Measurements from ENCODE around the gene DIO3.

DIO3 gene

DNA sequence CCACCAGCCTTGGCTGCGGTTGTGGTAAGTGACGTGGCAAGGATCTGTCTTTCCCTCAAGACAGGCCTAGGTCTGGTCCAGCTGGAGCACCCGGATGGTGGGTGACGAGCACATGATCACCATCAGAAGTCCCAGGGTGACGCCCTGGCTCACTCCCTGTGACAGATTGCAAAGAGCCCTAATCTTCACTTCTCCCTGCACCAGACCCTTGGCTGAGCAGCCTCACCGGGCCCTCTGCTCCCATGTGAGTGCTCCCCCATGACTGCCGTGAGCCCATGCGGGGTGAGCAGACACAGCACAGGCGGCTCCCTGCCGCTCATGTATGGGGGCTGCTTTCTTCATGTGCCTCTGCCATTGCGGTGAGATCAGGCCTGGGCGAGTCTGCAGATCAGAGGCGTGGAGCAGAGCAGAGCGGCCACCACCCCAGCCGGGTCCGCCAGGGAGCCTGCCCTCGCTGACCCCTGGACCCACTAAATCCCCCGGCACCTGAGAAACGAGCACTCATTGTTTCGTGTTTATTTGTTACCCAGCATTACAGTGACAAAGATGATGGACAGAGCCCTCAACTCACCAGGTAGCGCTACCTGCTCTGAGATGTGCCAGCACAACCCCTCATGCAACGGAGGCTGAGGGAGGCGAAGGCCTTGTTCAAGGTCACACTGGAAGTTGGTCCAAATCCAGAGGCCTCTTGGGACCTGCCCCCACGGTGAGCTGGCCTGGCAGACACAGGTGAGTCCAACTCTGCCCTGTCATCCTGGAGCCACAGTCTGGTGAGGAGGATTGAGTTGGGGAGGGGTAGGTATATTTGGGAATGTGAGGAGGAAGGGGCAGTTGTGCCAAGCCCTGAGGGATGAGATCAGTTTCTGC, 9.3 kb upstream of the DIO3 start:
- Histone ChIP-seq H3K27ac (ENCODE audit: low read depth, low read length) (no peak overlapping the region), H3K9me3 (ENCODE audit: control insufficient read depth, insufficient read depth, low read length) (no peaks in the 10 kb centered on the region), H3K79me2 (ENCODE audit: control insufficient read depth, low read length) (no peaks in the 10 kb centered on the region), H3K4me2 (ENCODE audit: low read length) (no peak overlapping the region), H4K20me1 (ENCODE audit: control insufficient read depth, insufficient read depth, low read depth, low read length) (no peaks in the 10 kb centered on the region), H3K36me3 (ENCODE audit: control insufficient read depth, low read length) (no peaks in the 10 kb centered on the region), H3K27me3 (ENCODE audit: control insufficient read depth, low read length) (no peaks in the 10 kb centered on the region), H3F3A (ENCODE audit: control insufficient read depth, insufficient read depth) (no peaks in the 10 kb centered on the region), H3K9me2 (replicated peaks; ENCODE audit: control insufficient read depth, low read length) (no peaks in the 10 kb centered on the region), H3K4me1 (ENCODE audit: control insufficient read depth, low read length) (no peaks in the 10 kb centered on the region), H3K4me3 (ENCODE audit: low read length) (no peak overlapping the region)
- TF ChIP-seq, protein P1, sequence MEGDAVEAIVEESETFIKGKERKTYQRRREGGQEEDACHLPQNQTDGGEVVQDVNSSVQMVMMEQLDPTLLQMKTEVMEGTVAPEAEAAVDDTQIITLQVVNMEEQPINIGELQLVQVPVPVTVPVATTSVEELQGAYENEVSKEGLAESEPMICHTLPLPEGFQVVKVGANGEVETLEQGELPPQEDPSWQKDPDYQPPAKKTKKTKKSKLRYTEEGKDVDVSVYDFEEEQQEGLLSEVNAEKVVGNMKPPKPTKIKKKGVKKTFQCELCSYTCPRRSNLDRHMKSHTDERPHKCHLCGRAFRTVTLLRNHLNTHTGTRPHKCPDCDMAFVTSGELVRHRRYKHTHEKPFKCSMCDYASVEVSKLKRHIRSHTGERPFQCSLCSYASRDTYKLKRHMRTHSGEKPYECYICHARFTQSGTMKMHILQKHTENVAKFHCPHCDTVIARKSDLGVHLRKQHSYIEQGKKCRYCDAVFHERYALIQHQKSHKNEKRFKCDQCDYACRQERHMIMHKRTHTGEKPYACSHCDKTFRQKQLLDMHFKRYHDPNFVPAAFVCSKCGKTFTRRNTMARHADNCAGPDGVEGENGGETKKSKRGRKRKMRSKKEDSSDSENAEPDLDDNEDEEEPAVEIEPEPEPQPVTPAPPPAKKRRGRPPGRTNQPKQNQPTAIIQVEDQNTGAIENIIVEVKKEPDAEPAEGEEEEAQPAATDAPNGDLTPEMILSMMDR (IDR thresholded peaks at IDR 0.05; ENCODE audit: low read depth, low read length, poor library complexity, severe bottlenecking): no peak
- TF ChIP-seq EZH2phosphoT487 (IDR thresholded peaks at IDR 0.05; ENCODE audit: borderline replicate concordance, low read length): no peak

DNA sequence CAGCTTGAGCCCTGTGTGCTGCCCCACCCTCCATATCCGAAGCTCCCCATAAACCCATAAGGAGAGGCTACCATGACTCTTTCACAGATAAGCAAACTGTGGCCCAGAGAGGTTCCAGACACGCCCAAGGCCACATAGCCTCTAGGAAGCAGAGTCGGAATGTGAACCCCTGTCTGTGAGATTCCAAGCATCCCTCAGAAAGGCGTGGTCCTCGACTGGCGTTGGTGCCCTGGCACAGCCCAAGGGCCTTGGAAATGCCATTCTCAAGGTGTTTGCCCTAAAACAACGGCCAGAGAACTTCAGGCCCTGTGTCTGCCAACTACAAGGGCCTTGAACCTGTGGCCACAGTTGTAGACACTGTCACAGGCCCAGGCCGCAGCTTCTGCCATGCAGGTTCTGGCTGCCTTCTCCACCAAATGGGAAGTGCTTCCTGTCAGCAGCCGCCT, 8.5 kb upstream of the DIO3 start:
- TF ChIP-seq, protein P1 (IDR thresholded peaks at IDR 0.05; ENCODE audit: low read depth, low read length, poor library complexity, severe bottlenecking): no peak
- TF ChIP-seq EZH2phosphoT487 (IDR thresholded peaks at IDR 0.05; ENCODE audit: borderline replicate concordance, low read length): no peak
- Histone ChIP-seq H3K4me1 (ENCODE audit: control insufficient read depth, low read length) (no peaks in the 10 kb centered on the region), H3K36me3 (ENCODE audit: control insufficient read depth, low read length) (no peaks in the 10 kb centered on the region), H3K27me3 (ENCODE audit: control insufficient read depth, low read length) (no peaks in the 10 kb centered on the region), H3K9me3 (ENCODE audit: control insufficient read depth, insufficient read depth, low read length) (no peaks in the 10 kb centered on the region), H3K27ac (ENCODE audit: low read depth, low read length) (no peak overlapping the region), H3K9me2 (replicated peaks; ENCODE audit: control insufficient read depth, low read length) (no peaks in the 10 kb centered on the region), H3K79me2 (ENCODE audit: control insufficient read depth, low read length) (no peaks in the 10 kb centered on the region), H4K20me1 (ENCODE audit: control insufficient read depth, insufficient read depth, low read depth, low read length) (no peaks in the 10 kb centered on the region), H3F3A (ENCODE audit: control insufficient read depth, insufficient read depth) (no peaks in the 10 kb centered on the region), H3K4me2 (ENCODE audit: low read length) (no peak overlapping the region), H3K4me3 (ENCODE audit: low read length) (no peak overlapping the region)

DNA sequence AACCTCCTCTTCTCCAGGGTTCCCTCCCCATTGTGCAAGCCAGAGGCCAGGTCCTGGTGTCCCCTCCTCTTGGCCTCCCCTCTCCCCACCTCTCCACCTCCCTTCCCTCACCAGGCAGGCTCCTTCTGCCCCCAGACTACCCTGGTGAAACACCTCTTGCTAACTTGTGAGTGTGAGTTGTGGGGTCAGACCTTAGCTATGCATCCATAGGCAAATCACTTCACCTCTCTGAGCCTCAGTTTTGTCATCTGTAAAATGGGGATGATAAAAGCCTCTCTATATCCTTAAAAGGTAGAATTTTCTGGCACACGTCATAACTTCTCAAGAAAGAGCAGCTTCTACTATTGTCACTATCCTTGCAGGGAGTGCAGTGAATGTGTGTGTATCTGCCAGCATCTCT, 7.9 kb upstream of the DIO3 start:
- Histone ChIP-seq H4K20me1 (ENCODE audit: control insufficient read depth, insufficient read depth, low read depth, low read length) (no peaks in the 10 kb centered on the region), H3K9me2 (replicated peaks; ENCODE audit: control insufficient read depth, low read length) (no peaks in the 10 kb centered on the region), H3K79me2 (ENCODE audit: control insufficient read depth, low read length) (no peaks in the 10 kb centered on the region), H3K4me1 (ENCODE audit: control insufficient read depth, low read length) (no peaks in the 10 kb centered on the region), H3F3A (ENCODE audit: control insufficient read depth, insufficient read depth) (no peaks in the 10 kb centered on the region), H3K9me3 (ENCODE audit: control insufficient read depth, insufficient read depth, low read length) (no peaks in the 10 kb centered on the region), H3K27me3 (ENCODE audit: control insufficient read depth, low read length) (no peaks in the 10 kb centered on the region), H3K27ac (ENCODE audit: low read depth, low read length) (no peak overlapping the region), H3K4me3 (ENCODE audit: low read length) (no peak overlapping the region), H3K4me2 (ENCODE audit: low read length) (no peak overlapping the region), H3K36me3 (ENCODE audit: control insufficient read depth, low read length) (no peaks in the 10 kb centered on the region)
- no peak for TF ChIP-seq EZH2phosphoT487 (IDR thresholded peaks at IDR 0.05; ENCODE audit: borderline replicate concordance, low read length)
- TF ChIP-seq, protein P1 (IDR thresholded peaks at IDR 0.05; ENCODE audit: low read depth, low read length, poor library complexity, severe bottlenecking): no peak
